ENCODE measurements around the gene NFE2L2. TPM values are rescaled to one million over a fixed set of nuclear protein-coding genes. Genes with fewer than 3 reads are reported as not detected.

NFE2L2 gene
- total and polyA plus RNA-seq, 9 of the 15 experiments (the other 6 are each of a cell fraction or from before 2014, with no cell fraction given), result 29.3 to 120 (median 59.3) TPM

GRCh38 chr2:177263451-177264208 is 897 bp downstream of the NFE2L2 start (continued):
- TF ChIP-seq TSHZ1 (CRISPR knock-in tag; IDR thresholded peaks at IDR 0.05) (no peak), NFIC (IDR thresholded peaks at IDR 0.05) (peak; percentile 64), NCOR1 (IDR thresholded peaks at IDR 0.05) (peak; percentile 56), PBX2 (CRISPR knock-in tag; IDR thresholded peaks at IDR 0.05; ENCODE audit: low read depth) (no peak), PBX2 (tag; conservative IDR thresholded peaks at IDR 0.05; ENCODE audit: low read depth) (peak; percentile 66), NR1H2 (CRISPR knock-in tag; IDR thresholded peaks at IDR 0.05) (0 out of 2 replicates have a peak, but pooled peaks have one; percentile 74), CBFB (CRISPR knock-in tag; IDR thresholded peaks at IDR 0.05) (peak; percentile 89; the same call in 1 of the 2 replicates), HDAC3 (IDR thresholded peaks at IDR 0.05; ENCODE audit: borderline replicate concordance, partially characterized antibody) (peak; percentile 67), HINFP (tag; conservative IDR thresholded peaks at IDR 0.05; ENCODE audit: low read depth) (no peak), ILF3 (IDR thresholded peaks at IDR 0.05; ENCODE audit: borderline replicate concordance) (peak; percentile 67; the same call in 1 of the 2 replicates)

Data from K562 (cell line).